ELF-1 (cell line): Measurements from ENCODE around the gene HSD17B14.
"Not testable (repeated sequence)": the region's sequence is repeated elsewhere in the genome, so short reads cannot be mapped to it uniquely, and the experiment has no call there.

Experiments
- DNase-seq: peaks from one replicate; pipeline ENCODE4 v3.0.0-alpha.2; 2016; ENCODE audit warnings: low read depth, low spot score

The HSD17B14 gene

DNA sequence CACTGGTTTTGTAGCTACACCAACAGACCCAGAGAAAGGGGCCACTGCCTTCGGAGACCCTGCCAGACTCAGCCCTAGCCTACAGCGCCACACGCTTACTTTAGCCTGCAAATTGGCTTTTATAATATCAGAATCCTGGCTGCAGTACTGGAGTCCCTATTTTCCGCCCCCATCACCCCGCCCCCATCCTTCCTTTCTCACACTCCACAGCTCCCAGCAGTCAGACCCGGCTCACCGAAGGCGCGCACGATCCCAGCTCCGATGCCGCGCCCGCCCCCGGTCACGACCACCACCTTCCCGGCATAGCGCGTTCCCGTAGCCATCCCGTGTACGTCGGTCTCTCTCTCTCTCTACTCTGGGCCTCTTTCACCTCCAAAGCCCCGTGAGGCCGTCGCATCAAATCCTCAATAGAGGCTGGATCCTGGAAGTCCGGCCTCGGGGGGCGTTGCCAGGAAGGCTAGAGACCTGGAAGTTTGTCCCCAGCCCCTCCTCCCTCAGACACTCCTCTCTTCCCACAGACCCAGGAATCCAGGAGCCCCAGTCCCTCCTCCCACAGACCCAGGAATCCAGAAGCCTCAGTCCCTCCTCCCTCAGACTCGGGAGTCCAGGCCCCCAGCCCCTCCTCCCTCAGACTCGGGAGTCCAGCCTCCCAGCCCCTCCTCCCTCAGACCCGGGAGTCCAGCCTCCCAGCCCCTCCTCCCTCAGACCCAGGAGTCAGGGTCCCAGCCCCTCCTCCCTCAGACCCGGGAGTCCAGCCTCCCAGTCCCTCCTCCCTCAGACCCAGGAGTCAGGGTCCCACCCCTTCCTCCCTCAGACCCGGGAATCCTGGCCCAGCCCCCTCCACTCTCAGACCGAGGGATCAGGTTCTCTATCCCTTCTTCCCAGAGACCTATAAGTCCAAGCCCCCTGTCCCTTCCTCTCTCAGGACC, at the start of gene HSD17B14:
HSD17B14 (minus strand) TSS at position 403 of the 929 bp plus-strand sequence; CDS start at position 323, 80 bp downstream.
- DNase-seq = peak; percentile 89

DNA sequence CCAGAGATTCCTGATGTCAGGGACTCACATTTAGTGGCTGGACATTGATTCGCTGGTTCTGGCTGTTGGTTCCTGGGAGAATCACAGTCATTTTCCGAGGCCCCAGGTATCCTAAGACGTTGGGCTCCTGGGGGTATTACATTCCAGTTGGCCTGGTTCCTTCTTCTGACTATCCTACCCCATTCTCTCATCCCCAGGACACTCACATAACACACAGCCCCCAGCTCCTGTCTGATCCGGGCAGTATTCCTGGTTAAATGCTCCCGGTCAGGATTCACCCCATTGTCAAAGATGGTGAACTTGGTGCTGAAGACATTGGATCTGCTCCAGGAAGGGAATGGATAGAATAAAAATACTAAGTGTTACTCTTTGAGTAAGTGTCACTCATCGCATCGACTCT, 47.4 kb upstream of the HSD17B14 start:
- no peak for DNase-seq

DNA sequence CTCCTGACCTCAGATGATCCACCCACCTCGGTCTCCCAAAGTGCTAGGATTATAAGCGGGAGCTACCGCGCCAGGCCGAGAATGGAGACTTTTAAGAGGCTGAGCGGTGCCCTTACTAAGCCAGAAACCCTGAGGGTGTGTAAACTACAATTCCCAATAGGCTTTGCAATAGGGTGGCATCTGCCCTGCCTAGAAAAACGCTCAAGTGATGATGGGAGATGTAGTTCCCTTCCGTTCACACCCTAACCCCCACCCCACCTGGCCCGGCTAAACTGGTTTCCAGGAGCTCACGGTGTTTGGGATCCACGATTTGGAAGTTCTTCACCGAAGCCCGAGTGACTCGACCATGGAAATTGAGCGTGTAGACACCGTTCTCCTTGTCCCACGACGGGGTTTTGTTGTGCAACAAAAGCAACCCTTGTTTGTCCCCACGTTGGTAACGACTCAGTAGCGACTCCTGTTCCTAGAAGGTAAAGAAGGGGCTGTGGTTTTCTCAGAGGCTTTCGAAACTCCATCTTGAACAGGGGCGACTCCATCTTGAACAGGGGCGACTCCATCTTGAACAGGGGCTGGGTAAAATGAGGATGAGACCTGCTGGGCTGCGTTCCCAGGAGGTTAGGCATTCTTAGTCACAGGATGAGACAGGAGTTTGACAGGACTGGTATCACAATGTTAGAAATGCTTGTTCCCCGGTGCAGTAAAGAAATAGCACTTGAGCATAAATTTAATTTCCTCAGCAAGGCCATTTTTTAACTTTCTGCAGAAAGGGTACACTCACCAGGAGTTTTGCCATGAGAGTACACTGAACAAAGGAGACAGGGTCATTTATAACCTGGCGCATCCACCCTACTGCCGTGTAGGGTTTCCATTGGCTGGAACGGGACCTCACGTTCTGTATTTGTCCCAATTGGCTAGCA, 45.7 kb upstream of the HSD17B14 start:
- peak; percentile 89 for DNase-seq

DNA sequence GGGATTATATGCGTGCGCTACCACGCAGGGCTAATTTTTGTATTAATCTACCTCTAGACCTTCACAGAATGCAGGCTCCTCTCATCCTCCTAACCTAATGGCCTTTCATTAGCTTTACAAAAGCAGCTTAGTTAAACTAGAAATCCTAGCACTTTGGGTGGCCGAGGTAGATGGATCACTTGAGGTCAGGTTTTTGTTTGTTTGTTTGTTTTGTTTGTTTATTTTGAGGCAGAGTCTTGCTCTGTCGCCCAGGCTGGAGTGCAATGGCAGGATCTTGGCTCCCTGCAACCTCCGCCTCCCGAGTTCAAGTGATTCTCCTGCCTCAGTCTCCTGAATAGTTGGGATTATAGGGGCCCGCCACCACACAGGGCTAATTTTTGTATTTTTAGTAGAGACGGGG, 43.4 kb upstream of the HSD17B14 start:
- DNase-seq = not testable (repeated sequence)

DNA sequence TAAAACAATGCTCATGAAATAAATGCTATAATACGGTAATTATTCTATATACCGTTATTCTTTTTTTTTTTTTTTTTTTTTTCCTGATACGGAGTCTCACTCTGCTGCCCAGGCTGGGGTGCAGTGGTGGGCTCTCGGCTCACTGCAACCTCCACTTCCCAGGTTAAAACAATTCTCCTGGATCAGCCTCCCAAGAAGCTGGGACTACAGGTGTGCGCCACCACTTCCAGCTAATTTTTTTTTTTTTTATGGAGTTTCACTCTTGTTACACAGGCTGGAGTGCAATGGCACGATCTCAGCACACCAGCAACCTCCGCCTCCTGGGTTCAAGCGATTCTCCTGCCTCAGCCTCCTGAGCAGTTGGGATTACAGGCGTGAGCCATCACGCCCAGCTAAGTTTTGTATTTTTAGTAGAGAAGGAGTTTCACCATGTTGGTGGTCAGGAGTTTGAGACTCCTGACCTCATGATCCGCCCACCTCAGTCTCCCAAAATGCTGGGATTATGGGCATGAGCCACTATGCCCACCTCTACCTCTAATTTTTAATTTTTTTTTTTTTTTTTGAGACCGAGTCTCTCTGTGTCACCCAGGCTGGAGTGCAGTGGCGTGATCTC, 42.8 kb upstream of the HSD17B14 start:
- DNase-seq = no peak

DNA sequence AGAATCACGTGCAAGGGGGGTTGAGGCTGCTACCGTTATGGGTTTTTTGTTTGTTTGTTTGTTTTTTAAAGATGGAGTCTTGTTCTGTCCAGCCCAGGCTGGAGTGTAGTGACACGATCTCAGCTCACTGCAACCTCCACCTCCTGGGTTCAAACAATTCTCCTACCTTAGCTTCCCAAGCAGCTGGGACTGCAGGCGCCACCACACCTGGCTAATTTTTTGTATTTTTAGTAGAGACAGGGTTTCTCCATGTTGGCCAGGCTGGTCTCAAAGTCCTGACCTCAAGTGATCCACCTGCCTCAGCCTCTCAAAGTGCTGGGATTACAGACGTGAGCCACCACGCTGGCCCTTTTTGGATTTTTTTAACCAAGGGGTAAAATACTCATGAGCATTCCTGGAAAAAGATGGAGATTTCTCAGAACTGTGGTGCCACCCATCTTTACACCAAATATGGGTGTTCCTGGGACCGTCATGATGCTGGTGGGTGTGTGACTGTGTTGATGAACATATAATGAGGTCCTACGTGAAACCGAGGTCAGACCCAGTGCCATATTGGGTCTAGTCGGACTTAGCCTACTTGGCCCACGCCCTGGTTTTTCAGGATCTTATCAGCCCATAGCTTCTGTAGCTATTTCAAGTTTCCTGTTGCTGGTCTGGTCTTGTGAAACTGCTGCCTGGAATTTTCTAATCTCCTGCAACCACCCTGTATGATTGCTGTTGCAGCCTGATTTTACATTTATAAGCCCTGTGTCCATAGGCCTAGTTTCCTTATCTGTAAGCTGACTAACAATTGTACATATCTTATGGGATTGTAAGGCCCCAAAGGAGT, 42.1 kb upstream of the HSD17B14 start:
- DNase-seq = peak; percentile 60

DNA sequence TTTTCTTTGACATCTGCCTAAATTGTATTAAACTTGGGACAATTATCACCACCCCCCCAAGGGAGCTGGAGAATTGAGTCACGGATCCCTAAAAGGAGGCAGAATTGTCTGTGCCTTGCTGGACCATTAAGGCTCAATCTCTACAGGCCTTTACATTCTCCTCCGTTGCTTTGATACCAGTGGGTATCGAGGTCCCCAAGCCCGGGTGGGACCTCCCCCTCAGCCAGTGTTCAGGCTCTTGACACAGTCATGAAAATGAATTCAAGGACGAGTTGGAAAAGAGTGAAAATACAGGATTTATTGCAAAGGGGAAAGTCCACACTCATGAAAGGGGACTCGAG, 41.5 kb upstream of the HSD17B14 start:
- DNase-seq = no peak

DNA sequence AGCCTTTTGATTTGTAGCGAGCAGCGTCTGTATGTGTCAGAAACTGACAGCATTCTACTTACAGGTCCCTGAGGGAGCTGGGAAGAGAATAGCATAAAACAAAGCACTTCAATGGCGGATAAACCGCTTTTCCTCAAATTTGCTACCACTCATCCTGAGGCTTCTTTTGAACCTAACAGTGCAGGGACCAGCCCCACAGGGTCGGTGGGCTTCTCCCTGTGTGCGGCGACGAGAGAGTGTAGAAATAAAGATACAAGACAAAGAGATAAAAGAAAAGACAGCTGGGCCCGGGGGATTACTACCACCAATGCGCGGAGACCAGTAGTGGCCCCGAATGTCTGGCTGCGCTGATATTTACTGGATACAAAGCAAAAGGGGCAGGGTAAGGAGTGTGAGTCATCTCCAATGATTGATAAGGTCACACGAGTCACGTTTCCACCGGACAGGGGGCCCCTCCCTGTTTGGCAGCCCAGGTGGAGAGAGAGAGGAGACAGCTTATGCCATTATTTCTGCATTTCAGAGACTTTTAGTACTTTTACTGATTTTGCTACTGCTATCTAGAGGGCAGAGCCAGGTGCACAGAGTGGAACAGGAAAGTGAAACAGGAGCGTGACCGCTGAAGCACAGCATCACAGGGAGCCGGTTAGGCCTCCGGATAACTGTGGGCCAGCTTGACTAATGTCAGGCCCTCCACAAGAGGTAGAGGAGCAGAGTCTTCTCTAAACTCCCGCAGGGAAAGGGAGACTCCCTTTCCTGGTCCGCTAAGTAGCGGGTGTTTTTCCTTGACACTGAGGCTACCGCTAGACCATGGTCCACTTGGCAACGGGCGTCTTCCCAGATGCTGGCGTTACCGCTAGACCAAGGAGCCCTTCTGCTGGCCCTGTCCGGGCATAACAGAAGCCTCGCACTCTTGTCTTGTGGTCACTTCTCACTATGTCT, 40.0 kb upstream of the HSD17B14 start:
- DNase-seq = peak; percentile 47

DNA sequence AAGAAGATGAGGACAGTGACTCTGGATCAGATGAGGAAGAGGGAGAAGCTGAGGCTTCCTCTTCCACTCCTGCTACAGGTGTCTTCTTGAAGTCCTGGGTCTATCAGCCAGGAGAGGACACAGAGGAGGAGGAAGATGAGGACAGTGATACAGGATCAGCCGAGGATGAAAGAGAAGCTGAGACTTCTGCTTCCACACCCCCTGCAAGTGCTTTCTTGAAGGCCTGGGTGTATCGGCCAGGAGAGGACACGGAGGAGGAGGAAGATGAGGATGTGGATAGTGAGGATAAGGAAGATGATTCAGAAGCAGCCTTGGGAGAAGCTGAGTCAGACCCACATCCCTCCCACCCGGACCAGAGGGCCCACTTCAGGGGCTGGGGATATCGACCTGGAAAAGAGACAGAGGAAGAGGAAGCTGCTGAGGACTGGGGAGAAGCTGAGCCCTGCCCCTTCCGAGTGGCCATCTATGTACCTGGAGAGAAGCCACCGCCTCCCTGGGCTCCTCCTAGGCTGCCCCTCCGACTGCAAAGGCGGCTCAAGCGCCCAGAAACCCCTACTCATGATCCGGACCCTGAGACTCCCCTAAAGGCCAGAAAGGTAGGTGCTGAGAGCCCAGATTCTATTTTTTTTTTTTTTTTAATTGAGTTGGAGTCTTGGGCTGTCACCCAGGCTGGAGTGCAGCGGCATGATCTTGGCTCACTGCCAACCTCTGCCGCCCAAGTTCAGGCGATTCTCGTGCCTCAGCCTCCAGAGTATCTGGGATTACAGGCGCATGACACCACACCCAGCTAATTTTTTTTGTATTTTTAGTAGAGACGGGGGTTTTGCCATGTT, 38.2 kb upstream of the HSD17B14 start:
- no peak for DNase-seq

DNA sequence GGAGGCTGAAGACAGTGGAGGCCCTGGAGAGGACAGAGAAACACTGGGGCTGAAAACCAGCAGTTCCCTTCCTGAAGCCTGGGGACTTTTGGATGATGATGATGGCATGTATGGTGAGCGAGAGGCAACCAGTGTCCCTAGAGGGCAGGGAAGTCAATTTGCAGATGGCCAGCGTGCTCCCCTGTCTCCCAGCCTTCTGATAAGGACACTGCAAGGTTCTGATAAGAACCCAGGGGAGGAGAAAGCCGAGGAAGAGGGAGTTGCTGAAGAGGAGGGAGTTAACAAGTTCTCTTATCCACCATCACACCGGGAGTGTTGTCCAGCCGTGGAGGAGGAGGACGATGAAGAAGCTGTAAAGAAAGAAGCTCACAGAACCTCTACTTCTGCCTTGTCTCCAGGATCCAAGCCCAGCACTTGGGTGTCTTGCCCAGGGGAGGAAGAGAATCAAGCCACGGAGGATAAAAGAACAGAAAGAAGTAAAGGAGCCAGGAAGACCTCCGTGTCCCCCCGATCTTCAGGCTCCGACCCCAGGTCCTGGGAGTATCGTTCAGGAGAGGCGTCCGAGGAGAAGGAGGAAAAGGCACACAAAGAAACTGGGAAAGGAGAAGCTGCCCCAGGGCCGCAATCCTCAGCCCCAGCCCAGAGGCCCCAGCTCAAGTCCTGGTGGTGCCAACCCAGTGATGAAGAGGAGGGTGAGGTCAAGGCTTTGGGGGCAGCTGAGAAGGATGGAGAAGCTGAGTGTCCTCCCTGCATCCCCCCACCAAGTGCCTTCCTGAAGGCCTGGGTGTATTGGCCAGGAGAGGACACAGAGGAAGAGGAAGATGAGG, 37.4 kb upstream of the HSD17B14 start:
- DNase-seq = no peak

DNA sequence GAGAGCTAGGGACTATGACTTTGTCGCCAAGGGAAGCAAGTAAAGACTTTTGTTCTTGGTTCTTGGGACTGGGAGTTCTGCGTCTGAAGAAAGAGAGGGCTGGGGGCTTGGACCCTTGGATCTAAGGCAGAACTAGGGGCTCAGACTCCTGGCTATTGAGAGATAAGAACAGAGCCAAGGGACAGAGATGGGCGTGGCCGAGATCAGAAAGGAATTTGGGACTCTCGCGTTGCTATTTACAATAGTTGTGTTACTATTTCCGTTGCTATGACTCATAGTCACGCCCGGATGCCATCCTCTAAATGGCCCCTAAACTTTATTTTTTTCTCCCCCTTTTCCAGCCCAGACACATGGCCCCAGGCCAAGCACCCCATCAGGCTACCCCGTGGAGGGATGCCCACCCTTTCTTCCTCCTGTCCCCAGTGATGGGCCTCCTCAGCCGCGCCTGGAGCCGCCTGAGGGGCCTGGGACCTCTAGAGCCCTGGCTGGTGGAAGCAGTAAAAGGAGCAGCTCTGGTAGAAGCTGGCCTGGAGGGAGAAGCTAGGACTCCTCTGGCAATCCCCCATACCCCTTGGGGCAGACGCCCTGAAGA, 36.7 kb upstream of the HSD17B14 start:
- DNase-seq = peak; percentile 92

DNA sequence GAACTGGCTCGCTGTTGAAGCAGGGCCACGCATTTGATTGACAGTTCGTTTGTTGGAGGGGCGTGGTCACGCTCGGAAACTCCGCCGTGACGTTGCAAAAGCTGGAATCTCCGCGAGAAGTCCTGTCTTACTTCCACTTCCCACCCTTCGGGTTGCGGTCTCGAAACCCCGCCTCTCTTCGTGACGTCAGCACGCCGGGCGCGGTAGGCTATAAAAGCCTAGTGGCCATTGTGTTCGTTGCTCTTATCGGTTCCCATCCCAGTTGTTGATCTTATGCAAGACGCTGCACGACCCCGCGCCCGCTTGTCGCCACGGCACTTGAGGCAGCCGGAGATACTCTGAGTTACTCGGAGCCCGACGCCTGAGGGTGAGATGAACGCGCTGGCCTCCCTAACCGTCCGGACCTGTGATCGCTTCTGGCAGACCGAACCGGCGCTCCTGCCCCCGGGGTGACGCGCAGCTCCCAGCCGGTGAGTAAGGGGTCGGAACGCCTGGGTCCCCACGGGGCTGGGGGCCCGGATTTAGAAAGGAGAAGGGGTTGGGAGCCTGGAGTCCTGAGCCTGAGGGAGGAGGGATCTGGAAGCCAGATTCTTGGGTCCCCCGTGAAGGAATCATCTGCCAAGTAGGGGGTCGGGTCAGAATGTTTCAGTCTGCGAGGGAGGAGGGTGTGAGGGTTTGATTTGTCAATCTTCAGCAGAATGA, 36.0 kb upstream of the HSD17B14 start, which contains the start of gene PPP1R15A:
PPP1R15A (plus strand) TSS at position 240 of the 702 bp plus-strand sequence. CDS start 813 bp downstream, outside the sequence.
- peak; percentile 100 for DNase-seq

DNA sequence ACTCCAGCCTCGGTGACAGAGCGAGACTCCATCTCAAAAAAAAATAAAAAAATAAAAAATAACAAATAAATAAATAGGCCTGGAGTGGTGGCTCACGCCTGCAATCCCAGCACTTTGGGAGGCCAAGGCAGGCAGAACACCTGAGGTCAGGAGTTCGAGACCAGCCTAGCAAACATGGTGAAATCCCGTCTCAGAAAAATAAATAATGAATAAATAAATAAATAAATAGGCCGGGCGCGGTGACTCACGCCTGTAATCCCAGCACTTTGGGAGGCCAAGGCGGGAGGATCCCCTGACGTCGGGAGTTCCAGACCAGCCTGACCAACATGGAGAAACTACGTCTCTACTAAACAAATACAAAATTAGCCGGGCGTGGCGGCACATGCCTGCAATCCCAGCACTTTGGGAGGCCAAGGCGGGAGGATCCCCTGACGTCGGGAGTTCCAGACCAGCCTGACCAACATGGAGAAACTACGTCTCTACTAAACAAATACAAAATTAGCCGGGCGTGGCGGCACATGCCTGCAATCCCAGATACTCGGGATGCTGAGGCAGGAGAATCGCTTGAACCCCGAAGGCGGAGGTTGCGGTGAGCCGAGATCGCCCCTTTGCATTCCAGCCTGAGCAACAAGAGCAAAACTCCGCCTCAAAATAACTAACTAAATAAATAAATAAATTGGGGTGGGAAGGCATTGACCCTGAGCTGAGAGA, 35.3 kb upstream of the HSD17B14 start:
- DNase-seq = not testable (repeated sequence)

DNA sequence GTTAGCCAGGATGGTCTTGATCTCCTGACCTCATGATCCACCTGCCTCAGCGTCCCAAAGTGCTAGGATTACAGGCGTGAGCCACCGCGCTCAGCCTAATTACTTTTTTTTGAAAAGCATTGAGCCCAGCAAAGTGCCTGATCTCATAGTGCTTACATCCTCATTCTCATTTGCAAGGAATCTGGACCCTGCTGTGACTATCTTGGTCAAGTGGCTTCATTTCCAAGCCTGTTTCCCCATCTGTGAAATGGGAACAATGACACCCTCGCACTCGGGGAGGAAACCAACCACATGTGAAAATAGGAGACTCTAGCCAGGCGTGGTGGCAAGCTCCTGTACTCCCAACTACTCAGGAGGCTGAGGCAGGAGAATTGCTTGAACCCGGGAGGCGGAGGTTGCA, 33.8 kb upstream of the HSD17B14 start:
- DNase-seq = no peak

DNA sequence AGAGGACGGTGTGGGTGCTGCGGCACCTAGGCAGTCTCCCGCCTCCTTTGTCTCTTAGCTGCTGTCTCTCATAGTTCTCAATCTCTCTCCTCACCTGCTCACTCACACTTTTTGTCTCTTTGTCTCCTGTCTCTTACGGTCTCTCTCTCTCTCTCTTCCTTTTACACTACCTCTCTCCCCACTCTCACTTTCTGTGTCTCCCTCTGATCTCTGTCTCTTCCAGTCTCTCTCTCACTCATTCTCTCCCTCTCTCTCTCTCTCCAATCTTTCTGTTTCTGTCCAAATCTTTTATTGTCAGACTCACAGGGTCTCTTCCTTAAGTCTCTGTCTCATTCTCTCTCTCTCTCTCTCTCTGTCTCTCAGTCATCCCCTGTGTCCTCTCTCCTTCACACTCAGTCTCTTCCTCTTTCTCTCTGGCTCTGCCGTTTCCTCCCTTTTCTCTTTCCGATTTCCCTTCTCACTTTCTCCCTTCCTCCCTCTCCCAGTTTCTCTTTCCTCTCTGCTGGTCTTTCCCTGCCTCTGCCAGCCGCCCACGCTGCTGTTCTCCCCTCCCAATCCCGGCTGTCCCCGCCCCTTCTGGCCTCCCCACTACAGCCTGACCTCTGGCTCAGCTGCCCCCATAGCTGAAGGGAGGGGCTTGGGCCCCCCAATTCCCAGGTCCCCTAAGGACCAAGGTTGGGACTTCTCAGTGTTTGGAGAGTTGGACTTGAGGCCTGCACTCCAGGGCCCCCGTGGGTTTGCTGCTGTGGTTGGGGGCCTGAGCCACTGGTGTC, 32.0 kb upstream of the HSD17B14 start, which contains the start of gene PLEKHA4:
PLEKHA4 (minus strand) TSS at position 504 of the 773 bp plus-strand sequence. CDS start 997 bp downstream, outside the sequence.
- DNase-seq = peak; percentile 45
